ENCODE data around the gene PTPN14.

GRCh38 chr1:214306269-214306668 lies 245.1 kb downstream of the PTPN14 start:
- TF ChIP-seq, protein P1, sequence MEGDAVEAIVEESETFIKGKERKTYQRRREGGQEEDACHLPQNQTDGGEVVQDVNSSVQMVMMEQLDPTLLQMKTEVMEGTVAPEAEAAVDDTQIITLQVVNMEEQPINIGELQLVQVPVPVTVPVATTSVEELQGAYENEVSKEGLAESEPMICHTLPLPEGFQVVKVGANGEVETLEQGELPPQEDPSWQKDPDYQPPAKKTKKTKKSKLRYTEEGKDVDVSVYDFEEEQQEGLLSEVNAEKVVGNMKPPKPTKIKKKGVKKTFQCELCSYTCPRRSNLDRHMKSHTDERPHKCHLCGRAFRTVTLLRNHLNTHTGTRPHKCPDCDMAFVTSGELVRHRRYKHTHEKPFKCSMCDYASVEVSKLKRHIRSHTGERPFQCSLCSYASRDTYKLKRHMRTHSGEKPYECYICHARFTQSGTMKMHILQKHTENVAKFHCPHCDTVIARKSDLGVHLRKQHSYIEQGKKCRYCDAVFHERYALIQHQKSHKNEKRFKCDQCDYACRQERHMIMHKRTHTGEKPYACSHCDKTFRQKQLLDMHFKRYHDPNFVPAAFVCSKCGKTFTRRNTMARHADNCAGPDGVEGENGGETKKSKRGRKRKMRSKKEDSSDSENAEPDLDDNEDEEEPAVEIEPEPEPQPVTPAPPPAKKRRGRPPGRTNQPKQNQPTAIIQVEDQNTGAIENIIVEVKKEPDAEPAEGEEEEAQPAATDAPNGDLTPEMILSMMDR (IDR thresholded peaks at IDR 0.05): no peak
- TF ChIP-seq POLR2A (IDR thresholded peaks at IDR 0.05): no peak
